Endodermal cell (in vitro differentiated cells): ENCODE data around the gene USP4. TPM values are rescaled to one million over a fixed set of nuclear protein-coding genes. Genes with fewer than 3 reads are reported as not detected.

Experiments used
- DNase-seq: peaks from one replicate; pipeline ENCODE4 v3.0.0-alpha.2; 2017
- H3K27ac ChIP-seq: 2 replicates; pipeline ENCODE4 v1.5.1; 2013; ENCODE audit warnings: mild to moderate bottlenecking, low read depth, low read length, moderate library complexity
- H3K27me3 ChIP-seq: 2 replicates; pipeline ENCODE4 v1.6.1; 2013; ENCODE audit warnings: mild to moderate bottlenecking, low read length, moderate library complexity; ENCODE audit not compliant: insufficient read depth, control insufficient read depth, poor library complexity, severe bottlenecking
- H3K36me3 ChIP-seq: 2 replicates; pipeline ENCODE4 v1.7.0; 2013; ENCODE audit warnings: mild to moderate bottlenecking, low read length, moderate library complexity; ENCODE audit not compliant: control insufficient read depth, insufficient read depth
- H3K4me1 ChIP-seq: one replicate; pipeline ENCODE4 v1.7.0; 2013; ENCODE audit warnings: low read length; ENCODE audit not compliant: control insufficient read depth, insufficient read depth
- H3K4me3 ChIP-seq: 2 replicates; pipeline ENCODE4 v1.5.1; 2013; ENCODE audit warnings: mild to moderate bottlenecking, low read length, moderate library complexity
- H3K9ac ChIP-seq: 2 replicates; pipeline ENCODE4 v1.6.1; 2013; ENCODE audit warnings: mild to moderate bottlenecking, low read length, moderate library complexity; ENCODE audit not compliant: poor library complexity, severe bottlenecking; ENCODE audit errors: extremely low read depth
- H3K9me3 ChIP-seq: 2 replicates; pipeline ENCODE4 v1.6.1; 2013; ENCODE audit warnings: mild to moderate bottlenecking, low read length, moderate library complexity; ENCODE audit not compliant: control insufficient read depth
- H3K27ac Mint-ChIP-seq: 2 replicates; pipeline ENCODE4 v1.8.0; 2020; ENCODE audit warnings: mixed read lengths
- H3K27me3 Mint-ChIP-seq: 2 replicates; pipeline ENCODE4 v1.8.0; 2021; ENCODE audit warnings: mild to moderate bottlenecking, mixed read lengths; ENCODE audit not compliant: insufficient read depth
- H3K36me3 Mint-ChIP-seq: 2 replicates; pipeline ENCODE4 v1.8.0; 2020; ENCODE audit warnings: low read depth, mixed read lengths
- H3K4me1 Mint-ChIP-seq: 2 replicates; pipeline ENCODE4 v1.8.0; 2020; ENCODE audit warnings: mixed read lengths
- H3K4me3 Mint-ChIP-seq: 2 replicates; pipeline ENCODE4 v1.8.0; 2020; ENCODE audit warnings: mild to moderate bottlenecking, moderate library complexity, mixed read lengths
- H3K9me3 Mint-ChIP-seq: 2 replicates; pipeline ENCODE4 v1.8.0; 2020; ENCODE audit warnings: mild to moderate bottlenecking, mixed read lengths
- WGBS, 2 experiments: methylation state at CpG; one replicate each; pipeline versions ENCODE4 v1.1.5 to v1.1.7; 2013; ENCODE audit warnings: missing lambda C conversion rate in 2 of 2, mixed read lengths in 1 of 2; ENCODE audit not compliant: insufficient coverage in 1 of 2, insufficient read length in 1 of 2; 5-methylcytosine and 5-hydroxymethylcytosine counted together
- total RNA-seq, 2 donors: library from RNA; stranded (reverse); fragmentation: NEBNext Ultra II Directional in 1 of 2; extraction: Animal tissue kit (Norgen Biotek cat#: 25700) in 1 of 2; gene quantifications; 2 replicates in 1 of 2; 3 replicates in 1 of 2; pipeline ENCODE4 v1.2.1, GENCODE V29; 2021
- TF ChIP-seq, protein P1 (sequence below): fragments of 200-600 bp; sonication (generic); conservative IDR thresholded peaks from 2 replicates; pipeline ENCODE4 v1.5.0; 2021; ENCODE audit warnings: antibody characterized with exemption, mild to moderate bottlenecking

USP4 gene
- total RNA-seq, 2 donors from 2014 or later = 48.3 to 48.9 TPM

DNA sequence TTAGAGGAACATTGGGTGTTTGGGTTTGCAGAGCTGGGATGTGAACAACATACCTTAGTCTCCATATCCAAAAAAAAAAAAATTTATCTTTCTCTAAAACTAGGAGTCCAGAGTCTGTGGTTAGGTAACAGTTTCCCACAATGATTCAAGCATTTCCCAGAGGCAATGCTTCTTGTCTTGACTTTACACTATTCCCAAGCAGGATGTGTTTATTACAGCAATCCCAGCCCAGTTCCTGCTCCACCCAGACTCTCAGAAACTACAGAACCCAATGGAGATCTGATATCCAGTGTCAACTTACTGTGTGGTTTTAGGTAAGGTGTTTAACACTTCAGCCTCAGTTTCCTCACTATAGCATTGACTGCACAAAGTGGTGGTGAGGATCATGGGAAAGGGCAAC is 60.5 kb downstream of the USP4 start:
- H3K27ac Mint-ChIP-seq = no peak overlapping the region
- Histone ChIP-seq H3K9ac (no peak overlapping the region), H3K4me3 (no peak overlapping the region), H3K4me1 (no peaks in the 10 kb centered on the region), H3K27ac (no peak overlapping the region), H3K36me3 (peaks cover 62% of the 10 kb centered on the region), H3K27me3 (no peaks in the 10 kb centered on the region), H3K9me3 (no peaks in the 10 kb centered on the region)
- H3K9me3 Mint-ChIP-seq = no peaks in the 10 kb centered on the region
- TF ChIP-seq, protein P1, sequence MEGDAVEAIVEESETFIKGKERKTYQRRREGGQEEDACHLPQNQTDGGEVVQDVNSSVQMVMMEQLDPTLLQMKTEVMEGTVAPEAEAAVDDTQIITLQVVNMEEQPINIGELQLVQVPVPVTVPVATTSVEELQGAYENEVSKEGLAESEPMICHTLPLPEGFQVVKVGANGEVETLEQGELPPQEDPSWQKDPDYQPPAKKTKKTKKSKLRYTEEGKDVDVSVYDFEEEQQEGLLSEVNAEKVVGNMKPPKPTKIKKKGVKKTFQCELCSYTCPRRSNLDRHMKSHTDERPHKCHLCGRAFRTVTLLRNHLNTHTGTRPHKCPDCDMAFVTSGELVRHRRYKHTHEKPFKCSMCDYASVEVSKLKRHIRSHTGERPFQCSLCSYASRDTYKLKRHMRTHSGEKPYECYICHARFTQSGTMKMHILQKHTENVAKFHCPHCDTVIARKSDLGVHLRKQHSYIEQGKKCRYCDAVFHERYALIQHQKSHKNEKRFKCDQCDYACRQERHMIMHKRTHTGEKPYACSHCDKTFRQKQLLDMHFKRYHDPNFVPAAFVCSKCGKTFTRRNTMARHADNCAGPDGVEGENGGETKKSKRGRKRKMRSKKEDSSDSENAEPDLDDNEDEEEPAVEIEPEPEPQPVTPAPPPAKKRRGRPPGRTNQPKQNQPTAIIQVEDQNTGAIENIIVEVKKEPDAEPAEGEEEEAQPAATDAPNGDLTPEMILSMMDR = no peak
- no peak for DNase-seq
- peaks cover 13% of the 10 kb centered on the region for H3K4me1 Mint-ChIP-seq
- no peak overlapping the region for H3K4me3 Mint-ChIP-seq
- no peaks in the 10 kb centered on the region for H3K27me3 Mint-ChIP-seq
- peaks cover 51% of the 10 kb centered on the region for H3K36me3 Mint-ChIP-seq

DNA sequence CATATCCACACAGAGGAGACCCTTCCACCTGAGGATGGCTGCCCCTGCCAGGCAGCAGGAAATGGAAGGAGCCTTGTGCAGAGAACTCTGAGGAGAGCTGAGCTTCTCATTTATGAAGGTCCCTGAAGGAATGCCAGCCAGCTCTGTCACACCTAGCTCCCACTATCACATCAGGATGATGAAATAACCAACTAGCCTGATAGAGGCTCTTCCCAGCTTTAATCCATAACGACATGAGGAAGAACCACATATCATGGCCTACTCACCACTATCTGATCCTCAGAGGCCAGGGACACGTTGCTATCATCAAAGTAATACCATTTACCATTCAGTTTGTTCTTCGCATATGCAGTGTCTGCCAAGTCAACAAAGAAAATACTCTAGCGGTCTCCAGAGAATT is 61.3 kb downstream of the USP4 start:
- H3K9me3 ChIP-seq = no peaks in the 10 kb centered on the region
- H3K4me3 Mint-ChIP-seq = no peak overlapping the region
- H3K27ac Mint-ChIP-seq = no peak overlapping the region
- H3K4me1 Mint-ChIP-seq = peaks cover 13% of the 10 kb centered on the region
- no peaks in the 10 kb centered on the region for H3K27me3 ChIP-seq
- no peak overlapping the region for H3K27ac ChIP-seq
- no peaks in the 10 kb centered on the region for H3K27me3 Mint-ChIP-seq
- 79 to 95% methylated on average over 4 of the region's 4 CpGs for WGBS, 2 experiments
- H3K36me3 ChIP-seq = peaks cover 54% of the 10 kb centered on the region
- no peak for DNase-seq
- peaks cover 43% of the 10 kb centered on the region for H3K36me3 Mint-ChIP-seq
- TF ChIP-seq, protein P1 = no peak
- no peaks in the 10 kb centered on the region for H3K9me3 Mint-ChIP-seq
- H3K4me1 ChIP-seq = no peaks in the 10 kb centered on the region
- H3K9ac ChIP-seq = no peak overlapping the region
- H3K4me3 ChIP-seq = no peak overlapping the region

DNA sequence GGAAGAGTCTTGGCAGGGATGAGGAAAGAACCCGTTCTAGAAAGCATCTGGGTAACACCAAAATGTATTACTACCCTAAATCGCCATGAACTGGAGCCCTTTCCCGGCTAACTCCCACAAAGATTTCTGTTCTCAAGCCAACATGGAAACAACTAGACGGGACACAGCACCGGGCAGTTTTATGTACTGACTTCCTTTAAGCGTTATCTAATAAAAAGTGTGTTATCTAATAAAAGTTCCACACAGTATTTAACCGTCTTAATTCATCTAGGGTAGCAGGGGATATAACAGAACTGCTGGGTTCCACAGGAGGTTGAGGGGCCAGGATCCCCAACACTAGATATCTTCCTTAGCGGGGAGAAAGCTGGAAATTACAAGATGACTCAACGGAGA is 62.5 kb downstream of the USP4 start:
- Histone ChIP-seq H3K36me3 (peaks cover 46% of the 10 kb centered on the region), H3K27ac (no peak overlapping the region), H3K4me1 (no peaks in the 10 kb centered on the region), H3K27me3 (no peaks in the 10 kb centered on the region), H3K9me3 (no peaks in the 10 kb centered on the region), H3K4me3 (no peak overlapping the region), H3K9ac (no peak overlapping the region)
- TF ChIP-seq, protein P1 = no peak
- H3K27ac Mint-ChIP-seq = peak overlapping the region; percentile 81
- H3K9me3 Mint-ChIP-seq = no peaks in the 10 kb centered on the region
- DNase-seq = no peak
- H3K36me3 Mint-ChIP-seq = peaks cover 36% of the 10 kb centered on the region
- H3K4me3 Mint-ChIP-seq = peak overlapping the region; percentile 59
- H3K27me3 Mint-ChIP-seq = no peaks in the 10 kb centered on the region
- WGBS, 2 experiments = 97 to 100% methylated on average over 4 to 9 of the region's 9 CpGs
- peaks cover 13% of the 10 kb centered on the region for H3K4me1 Mint-ChIP-seq
